ENCODE measurements around the gene SLC18A2.

The SLC18A2 gene

DNA sequence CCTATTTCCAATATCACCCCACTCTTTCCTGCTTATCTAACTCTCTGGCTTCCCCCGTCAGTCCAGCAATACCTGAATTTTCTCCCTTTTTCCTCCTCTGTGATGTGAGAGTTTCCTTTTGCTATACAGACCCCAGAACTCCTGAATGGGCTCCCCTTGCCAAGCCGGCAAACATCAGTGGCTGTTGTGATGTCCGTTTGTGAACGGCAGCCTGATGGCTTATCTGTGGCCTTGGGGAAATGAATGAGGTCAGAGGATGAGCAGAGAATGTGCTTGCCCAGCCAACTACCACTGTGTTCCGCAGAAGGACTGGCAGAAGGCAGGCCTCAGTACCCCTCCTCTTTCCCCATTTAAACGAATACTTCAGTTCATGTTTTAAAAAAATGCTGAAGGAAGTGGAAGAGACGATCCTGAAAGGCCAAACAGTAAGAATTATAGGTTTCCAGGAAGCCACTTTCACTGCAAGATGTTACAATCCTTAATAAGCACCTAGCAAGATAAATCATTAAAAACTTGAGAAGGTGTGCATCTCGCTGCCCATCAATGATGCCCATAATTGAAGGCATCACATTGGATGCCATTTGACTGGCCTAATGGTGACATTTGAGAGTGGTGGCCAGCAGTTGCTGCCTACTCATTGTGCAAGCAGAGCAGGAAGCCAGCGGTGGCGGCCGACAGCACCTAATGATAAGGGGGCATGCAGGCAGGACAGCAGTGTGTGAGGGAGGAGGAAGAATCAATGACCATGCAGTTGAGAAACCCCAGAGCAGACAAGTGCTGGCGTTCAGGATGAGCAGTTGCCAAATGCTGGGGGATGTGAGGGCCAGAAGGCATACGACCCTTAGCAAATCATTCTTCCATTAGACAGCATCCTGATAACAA lies 31.5 kb downstream of the SLC18A2 start:
- H2AFZ ChIP-seq (ENCODE audit: low read length) = no peak overlapping the region
- H3K4me2 ChIP-seq (ENCODE audit: low read depth, low read length, poor library complexity, severe bottlenecking) = no peak overlapping the region
- H3K4me3 ChIP-seq (ENCODE audit: low read length, poor library complexity, severe bottlenecking) = no peak overlapping the region
- no peak overlapping the region for H3K9ac ChIP-seq (ENCODE audit: low read depth, low read length, poor library complexity, severe bottlenecking)
- no peaks in the 10 kb centered on the region for H3K36me3 ChIP-seq (ENCODE audit: insufficient read depth, low read length)
- no peaks in the 10 kb centered on the region for H3K79me2 ChIP-seq (ENCODE audit: insufficient read depth, low read length)
- peaks cover 4% of the 10 kb centered on the region for H3K4me1 ChIP-seq (ENCODE audit: insufficient read depth, low read length, poor library complexity, severe bottlenecking)
- no peaks in the 10 kb centered on the region for H3K27me3 ChIP-seq (ENCODE audit: insufficient read depth, low read length, poor library complexity, severe bottlenecking)
- H4K20me1 ChIP-seq (ENCODE audit: insufficient read depth, low read length, poor library complexity, severe bottlenecking) = peaks cover 1% of the 10 kb centered on the region
- no peaks in the 10 kb centered on the region for H3K9me2 ChIP-seq (replicated peaks; ENCODE audit: low read depth, low read length)
- H3K9me3 ChIP-seq (ENCODE audit: insufficient read depth, low read depth, low read length) = no peaks in the 10 kb centered on the region
- H3F3A ChIP-seq (ENCODE audit: low read depth) = 0 out of 2 replicates have a peak, but pooled peaks cover 4% of the 10 kb centered on the region
- TF ChIP-seq CTCF (conservative IDR thresholded peaks at IDR 0.05; ENCODE audit: low read length) (no peak), EZH2phosphoT487 (IDR thresholded peaks at IDR 0.05; ENCODE audit: borderline replicate concordance) (no peak)

DNA sequence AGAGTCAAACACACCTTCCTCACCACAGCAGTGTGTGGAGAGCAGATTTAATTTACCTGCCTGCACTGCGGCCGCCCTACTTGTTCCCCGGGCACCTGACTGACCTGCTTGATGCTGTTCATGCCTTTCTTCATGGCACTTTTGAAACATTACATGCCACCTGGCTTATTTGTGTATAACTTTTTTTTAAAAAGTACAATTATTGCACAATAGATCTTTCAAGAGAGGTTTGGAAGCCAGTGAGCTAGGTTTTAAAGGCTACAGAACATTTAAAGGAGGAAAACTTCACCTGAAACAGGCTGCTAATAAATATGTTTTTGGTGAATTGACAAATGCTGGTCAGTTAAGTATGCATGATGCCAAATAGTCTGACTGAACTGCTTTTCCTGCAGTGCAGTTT lies 33.1 kb downstream of the SLC18A2 start:
- Histone ChIP-seq H3K9me3 (ENCODE audit: insufficient read depth, low read depth, low read length) (no peaks in the 10 kb centered on the region), H3K9ac (ENCODE audit: low read depth, low read length, poor library complexity, severe bottlenecking) (no peak overlapping the region), H3K4me1 (ENCODE audit: insufficient read depth, low read length, poor library complexity, severe bottlenecking) (no peaks in the 10 kb centered on the region), H4K20me1 (ENCODE audit: insufficient read depth, low read length, poor library complexity, severe bottlenecking) (peaks cover 12% of the 10 kb centered on the region), H3K36me3 (ENCODE audit: insufficient read depth, low read length) (peaks cover 3% of the 10 kb centered on the region; the same call in 1 of the 2 replicates), H3F3A (ENCODE audit: low read depth) (peaks cover 6% of the 10 kb centered on the region; the same call in 1 of the 2 replicates), H3K4me3 (ENCODE audit: low read length, poor library complexity, severe bottlenecking) (no peak overlapping the region), H2AFZ (ENCODE audit: low read length) (no peak overlapping the region), H3K9me2 (replicated peaks; ENCODE audit: low read depth, low read length) (no peaks in the 10 kb centered on the region), H3K79me2 (ENCODE audit: insufficient read depth, low read length) (no peaks in the 10 kb centered on the region), H3K4me2 (ENCODE audit: low read depth, low read length, poor library complexity, severe bottlenecking) (no peak overlapping the region), H3K27me3 (ENCODE audit: insufficient read depth, low read length, poor library complexity, severe bottlenecking) (no peaks in the 10 kb centered on the region)
- TF ChIP-seq EZH2phosphoT487 (IDR thresholded peaks at IDR 0.05; ENCODE audit: borderline replicate concordance) (no peak), CTCF (conservative IDR thresholded peaks at IDR 0.05; ENCODE audit: low read length) (no peak)

GRCh38 chr10:117274509-117274908 lies 33.6 kb downstream of the SLC18A2 start:
- Histone ChIP-seq H3K79me2 (ENCODE audit: insufficient read depth, low read length) (no peaks in the 10 kb centered on the region), H3K27me3 (ENCODE audit: insufficient read depth, low read length, poor library complexity, severe bottlenecking) (no peaks in the 10 kb centered on the region), H4K20me1 (ENCODE audit: insufficient read depth, low read length, poor library complexity, severe bottlenecking) (peaks cover 17% of the 10 kb centered on the region), H2AFZ (ENCODE audit: low read length) (no peak overlapping the region), H3F3A (ENCODE audit: low read depth) (peaks cover 10% of the 10 kb centered on the region; the same call in 1 of the 2 replicates), H3K9me3 (ENCODE audit: insufficient read depth, low read depth, low read length) (no peaks in the 10 kb centered on the region), H3K4me3 (ENCODE audit: low read length, poor library complexity, severe bottlenecking) (no peak overlapping the region), H3K36me3 (ENCODE audit: insufficient read depth, low read length) (peaks cover 8% of the 10 kb centered on the region; the same call in 1 of the 2 replicates), H3K4me1 (ENCODE audit: insufficient read depth, low read length, poor library complexity, severe bottlenecking) (no peaks in the 10 kb centered on the region), H3K4me2 (ENCODE audit: low read depth, low read length, poor library complexity, severe bottlenecking) (no peak overlapping the region), H3K9me2 (replicated peaks; ENCODE audit: low read depth, low read length) (no peaks in the 10 kb centered on the region), H3K9ac (ENCODE audit: low read depth, low read length, poor library complexity, severe bottlenecking) (no peak overlapping the region)
- TF ChIP-seq CTCF (conservative IDR thresholded peaks at IDR 0.05; ENCODE audit: low read length) (no peak), EZH2phosphoT487 (IDR thresholded peaks at IDR 0.05; ENCODE audit: borderline replicate concordance) (no peak)

All from Loucy (cell line).